ENCODE results near the gene RNF103. TPM values are rescaled to one million over a fixed set of nuclear protein-coding genes. Genes with fewer than 3 reads are reported as not detected.

Gene RNF103
- total RNA-seq, 4 donors from 2014 or later = 22.3 to 127 (median 102) TPM

DNA sequence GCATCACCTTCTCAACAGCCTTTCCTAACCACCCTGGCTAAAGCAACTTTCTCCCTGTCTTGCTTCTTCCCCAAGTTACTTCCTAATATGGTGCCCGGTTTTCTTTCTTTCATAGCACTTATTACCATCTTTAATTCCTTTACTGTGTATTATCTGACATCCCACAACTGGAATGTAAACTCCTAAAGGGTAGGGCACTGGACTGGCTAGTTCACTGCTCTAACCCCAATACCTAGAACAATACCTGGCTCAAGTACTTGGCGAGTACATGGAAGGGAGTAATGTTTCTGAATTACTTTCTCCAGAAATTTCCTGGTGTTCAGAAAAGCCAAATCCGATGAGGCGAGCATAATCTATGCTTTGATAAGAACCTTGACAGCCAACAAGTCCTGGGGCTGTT lies 22.7 kb upstream of the RNF103 start:
- Histone ChIP-seq H3K27me3 (no peaks in the 10 kb centered on the region), H3K9me3 (no peaks in the 10 kb centered on the region), H3K4me3 (no peak overlapping the region), H3K36me3 (no peaks in the 10 kb centered on the region), H3K27ac (no peak overlapping the region), H3K4me1 (peaks cover 0 to 4% (median 0%) of the 10 kb centered on the region in 4 donors)
- no peak for TF ChIP-seq POLR2A (IDR thresholded peaks at IDR 0.05)
- TF ChIP-seq, protein P1, sequence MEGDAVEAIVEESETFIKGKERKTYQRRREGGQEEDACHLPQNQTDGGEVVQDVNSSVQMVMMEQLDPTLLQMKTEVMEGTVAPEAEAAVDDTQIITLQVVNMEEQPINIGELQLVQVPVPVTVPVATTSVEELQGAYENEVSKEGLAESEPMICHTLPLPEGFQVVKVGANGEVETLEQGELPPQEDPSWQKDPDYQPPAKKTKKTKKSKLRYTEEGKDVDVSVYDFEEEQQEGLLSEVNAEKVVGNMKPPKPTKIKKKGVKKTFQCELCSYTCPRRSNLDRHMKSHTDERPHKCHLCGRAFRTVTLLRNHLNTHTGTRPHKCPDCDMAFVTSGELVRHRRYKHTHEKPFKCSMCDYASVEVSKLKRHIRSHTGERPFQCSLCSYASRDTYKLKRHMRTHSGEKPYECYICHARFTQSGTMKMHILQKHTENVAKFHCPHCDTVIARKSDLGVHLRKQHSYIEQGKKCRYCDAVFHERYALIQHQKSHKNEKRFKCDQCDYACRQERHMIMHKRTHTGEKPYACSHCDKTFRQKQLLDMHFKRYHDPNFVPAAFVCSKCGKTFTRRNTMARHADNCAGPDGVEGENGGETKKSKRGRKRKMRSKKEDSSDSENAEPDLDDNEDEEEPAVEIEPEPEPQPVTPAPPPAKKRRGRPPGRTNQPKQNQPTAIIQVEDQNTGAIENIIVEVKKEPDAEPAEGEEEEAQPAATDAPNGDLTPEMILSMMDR (IDR thresholded peaks at IDR 0.05) = no peak
- DNase-seq = no peak

DNA sequence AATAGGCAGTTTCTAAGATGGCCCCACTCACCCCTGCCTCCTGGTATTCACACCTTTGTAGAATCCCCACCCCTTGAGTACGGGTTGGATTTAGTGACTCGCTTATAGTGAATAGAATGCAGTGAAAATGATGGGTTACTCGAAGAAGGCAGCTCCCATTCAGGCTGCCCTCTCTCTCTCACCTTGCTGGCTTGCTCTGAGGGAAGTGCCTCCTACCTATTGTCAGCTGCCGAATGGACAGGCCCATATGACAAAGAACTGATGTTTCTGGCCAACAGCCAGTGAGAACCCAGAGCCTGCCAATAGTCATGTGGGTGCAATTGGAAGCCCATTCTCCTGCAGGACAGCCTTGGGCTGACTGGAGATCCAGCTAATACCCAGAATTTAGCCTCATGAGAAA lies 22.1 kb upstream of the RNF103 start:
- Histone ChIP-seq H3K4me1 (peaks cover 0 to 4% (median 0%) of the 10 kb centered on the region in 4 donors), H3K27ac (no peak overlapping the region)
- DNase-seq = no peak

DNA sequence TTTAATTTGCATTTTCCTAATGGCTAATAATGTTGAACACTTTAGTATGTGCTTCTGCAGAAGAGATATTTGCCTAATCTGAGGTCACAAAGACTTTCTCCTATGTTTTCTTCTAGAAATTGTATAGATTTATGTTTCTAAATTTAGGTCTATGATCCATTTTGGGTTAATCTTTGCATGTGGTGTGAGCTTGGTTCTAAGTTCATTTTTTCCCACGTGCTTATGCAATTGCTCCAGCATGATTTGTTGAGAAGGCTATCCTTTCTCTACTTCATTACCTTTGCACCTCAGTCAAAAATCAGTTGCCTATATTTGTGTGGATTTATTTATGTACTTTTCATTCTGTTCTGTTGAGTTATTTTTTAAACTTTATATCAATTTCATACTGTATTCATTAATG lies 15.0 kb upstream of the RNF103 start:
- no peaks in the 10 kb centered on the region for H3K9me3 ChIP-seq
- H3K4me1 ChIP-seq = no peaks in the 10 kb centered on the region
- no peak overlapping the region for H3K4me3 ChIP-seq
- no peak for DNase-seq
- no peak overlapping the region for H3K27ac ChIP-seq
- H3K36me3 ChIP-seq = no peaks in the 10 kb centered on the region
- no peaks in the 10 kb centered on the region for H3K27me3 ChIP-seq
- TF ChIP-seq, protein P1 (IDR thresholded peaks at IDR 0.05) = no peak
- TF ChIP-seq POLR2A (IDR thresholded peaks at IDR 0.05) = no peak

More for the DNA sequence above, 22.1 kb upstream of the RNF103 start:
- H3K9me3 ChIP-seq = no peaks in the 10 kb centered on the region
- no peaks in the 10 kb centered on the region for H3K36me3 ChIP-seq
- TF ChIP-seq POLR2A (IDR thresholded peaks at IDR 0.05) = no peak
- H3K27me3 ChIP-seq = no peaks in the 10 kb centered on the region
- H3K4me3 ChIP-seq = no peak overlapping the region

DNA sequence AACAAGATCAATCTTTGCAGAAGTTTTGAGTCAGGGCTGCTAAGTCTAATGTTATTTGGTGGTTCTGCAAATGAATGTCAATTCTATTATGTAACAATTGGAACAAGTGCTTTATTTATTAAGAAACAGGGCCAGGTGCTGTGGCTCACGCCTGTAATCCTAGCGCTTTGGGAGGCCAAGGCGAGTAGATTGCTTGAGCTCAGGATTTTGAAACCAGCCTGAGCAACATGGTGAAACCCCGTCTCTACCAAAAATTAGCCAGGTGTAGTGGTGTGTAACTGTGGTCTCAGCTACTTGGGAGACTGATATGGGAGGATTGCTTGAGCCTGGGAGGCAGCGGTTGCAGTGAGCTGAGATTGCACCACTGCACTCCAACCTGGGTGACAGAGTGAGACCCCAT lies 13.2 kb upstream of the RNF103 start:
- Histone ChIP-seq H3K9me3 (no peaks in the 10 kb centered on the region), H3K4me3 (no peak overlapping the region), H3K27me3 (no peaks in the 10 kb centered on the region), H3K36me3 (no peaks in the 10 kb centered on the region), H3K4me1 (peaks cover 0 to 14% (median 0%) of the 10 kb centered on the region in 4 donors), H3K27ac (no peak overlapping the region)
- DNase-seq = no peak
- no peak for TF ChIP-seq POLR2A (IDR thresholded peaks at IDR 0.05)
- TF ChIP-seq, protein P1 (IDR thresholded peaks at IDR 0.05) = no peak

DNA sequence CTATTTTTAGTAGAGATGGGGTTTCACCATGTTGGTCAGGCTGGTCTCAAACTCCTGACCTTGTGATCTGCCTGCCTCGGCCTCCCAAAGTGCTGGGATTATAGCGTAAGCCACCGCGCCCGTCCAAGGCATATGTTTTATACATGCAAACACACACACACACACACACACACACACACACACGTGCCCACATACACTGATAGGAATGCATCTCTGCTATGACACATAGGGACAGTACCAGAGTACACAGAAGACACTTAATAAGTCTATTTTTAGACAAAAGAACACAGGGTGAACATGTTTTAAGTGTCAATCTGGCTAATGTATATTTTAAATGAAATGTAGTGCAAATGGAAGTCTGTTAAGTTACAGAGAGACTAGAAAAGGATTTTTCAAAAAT lies 10.7 kb upstream of the RNF103 start:
- no peak for DNase-seq
- no peak for TF ChIP-seq POLR2A (IDR thresholded peaks at IDR 0.05)
- TF ChIP-seq, protein P1 (IDR thresholded peaks at IDR 0.05) = no peak
- Histone ChIP-seq H3K9me3 (no peaks in the 10 kb centered on the region), H3K27ac (no peak overlapping the region), H3K27me3 (no peaks in the 10 kb centered on the region), H3K36me3 (no peaks in the 10 kb centered on the region), H3K4me1 (peaks cover 0 to 16% (median 1%) of the 10 kb centered on the region in 4 donors), H3K4me3 (no peak overlapping the region)

DNA sequence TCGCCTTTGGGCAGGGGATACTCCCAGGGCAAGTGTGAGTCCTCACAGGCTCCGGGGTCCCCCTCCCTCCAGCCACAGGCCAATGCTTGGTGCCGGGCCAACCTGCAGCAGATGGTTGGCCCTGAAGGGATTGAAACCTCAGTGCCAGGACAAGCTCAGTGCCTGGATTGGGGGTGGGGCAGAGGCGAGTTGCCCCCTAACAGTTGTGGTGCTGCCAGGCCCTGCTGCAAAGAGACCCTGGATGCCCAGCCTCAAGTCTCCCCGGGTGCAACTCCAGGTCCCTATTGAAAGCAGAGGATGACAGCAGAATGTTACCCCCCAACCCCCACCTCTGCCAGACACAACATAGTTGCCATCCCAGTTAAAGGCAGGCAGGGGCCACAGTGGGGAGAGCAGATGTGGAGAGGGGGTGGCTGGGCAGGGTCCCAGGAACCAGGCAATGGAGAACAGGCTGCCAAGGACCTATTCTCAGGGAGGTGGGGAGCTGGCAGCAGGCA lies 9.5 kb upstream of the RNF103 start:
- Histone ChIP-seq H3K27me3 (no peaks in the 10 kb centered on the region), H3K9me3 (no peaks in the 10 kb centered on the region), H3K4me3 (no peak overlapping the region), H3K4me1 (peaks cover 0 to 27% (median 1%) of the 10 kb centered on the region in 4 donors), H3K36me3 (no peaks in the 10 kb centered on the region), H3K27ac (peak overlapping the region in 3 of 4 donors; percentile 22 to 81 (median 63))
- no peak for DNase-seq
- TF ChIP-seq, protein P1 (IDR thresholded peaks at IDR 0.05) = no peak
- no peak for TF ChIP-seq POLR2A (IDR thresholded peaks at IDR 0.05)

Data from Peyer's patch (tissue), 4 donors.